Upper lobe of left lung (tissue), 6 donors: ENCODE results near the gene ICAM1. TPM values are rescaled to one million over a fixed set of nuclear protein-coding genes. Genes with fewer than 3 reads are reported as not detected.

Experiments
- ATAC-seq, 2 donors: fragments of 200-7000 bp; cut with Tn5 transposase; one replicate each; pipeline ENCODE4 v1.9.1; 2022; ENCODE audit warnings: mild to moderate bottlenecking in 2 of 2, moderate library complexity in 2 of 2; ENCODE audit not compliant: low FRiP score in 2 of 2
- DNase-seq, 2 donors: peaks; one replicate each; pipeline ENCODE4 v3.0.0-alpha.2; 2019 to 2020
- H3K27ac ChIP-seq, 4 donors: fragments of 200-600 bp; sonication (generic); one replicate each; pipeline ENCODE4 v1.5.1; 2016 to 2019
- H3K27me3 ChIP-seq, 4 donors: fragments of 200-600 bp; sonication (generic); one replicate each; pipeline ENCODE4 v1.5.1; 2017 to 2019
- H3K36me3 ChIP-seq, 4 donors: fragments of 200-600 bp; sonication (generic); one replicate each; pipeline ENCODE4 v1.5.1; 2016 to 2019
- H3K4me1 ChIP-seq, 4 donors: fragments of 200-600 bp; sonication (generic); one replicate each; pipeline ENCODE4 v1.5.1; 2018 to 2019
- H3K4me3 ChIP-seq, 4 donors: fragments of 200-600 bp; sonication (generic); one replicate each; pipeline ENCODE4 v1.5.1; 2017 to 2019; ENCODE audit warnings: mild to moderate bottlenecking in 2 of 4, moderate library complexity in 1 of 4
- H3K9me3 ChIP-seq, 4 donors: fragments of 200-600 bp; sonication (generic); one replicate each; pipeline ENCODE4 v1.5.1; 2018 to 2019
- CTCF ChIP-seq, 6 experiments: fragments of 450-650 bp in 4 of 6; fragments of 200-600 bp in 2 of 6; sonication (generic) in 2 of 6; IDR thresholded peaks; one replicate each; pipeline ENCODE4 v1.5.1; 2016 to 2019; ENCODE audit warnings: antibody characterized with exemption in 6 of 6
- EP300 ChIP-seq, 4 donors: sonication (generic); formaldehyde crosslinking; IDR thresholded peaks; one replicate each; pipeline ENCODE4 v1.5.1; 2017; ENCODE audit warnings: antibody characterized with exemption in 4 of 4, control low read depth in 2 of 4
- POLR2A ChIP-seq, 4 donors: fragments of 450-650 bp; IDR thresholded peaks; one replicate each; pipeline ENCODE4 v1.5.1; 2016 to 2017; ENCODE audit warnings: antibody characterized with exemption in 4 of 4, mild to moderate bottlenecking in 2 of 4
- POLR2AphosphoS5 ChIP-seq, 2 donors: sonication (generic); formaldehyde crosslinking; IDR thresholded peaks; one replicate each; pipeline ENCODE4 v1.5.1; 2017; ENCODE audit warnings: antibody characterized with exemption in 2 of 2
- WGBS, 2 donors: methylation state at CpG; one replicate each; pipeline ENCODE4 v1.1.5; 2017 to 2018; 5-methylcytosine and 5-hydroxymethylcytosine counted together
- total RNA-seq, 6 donors: library from RNA; depleted of rRNA in 4 of 6; stranded (reverse); fragments of >200 nt in 4 of 6; gene quantifications; one replicate each; pipeline versions ENCODE4 v1.1.0 to v1.2.1, GENCODE V29; 2016 to 2021
- donor health status: DM: no; HTN: no; CAD: no; lungs with moderate emphysema.
- donor health status: DM: no; HTN: yes; CAD: no; lungs with severe emphysema.

ICAM1 gene
- total RNA-seq, 6 donors from 2014 or later = 190 to 791 (median 356) TPM

GRCh38 chr19:10284960-10285278, 14.0 kb downstream of the ICAM1 start:
- no peaks in the 10 kb centered on the region for H3K9me3 ChIP-seq
- DNase-seq (peak in 1 of 2 donors; percentile 61), ATAC-seq (no peak)
- H3K36me3 ChIP-seq = peaks cover 21 to 62% (median 47%) of the 10 kb centered on the region in 4 donors
- H3K4me1 ChIP-seq = peaks cover 62 to 93% (median 84%) of the 10 kb centered on the region in 4 donors
- peak overlapping the region in 1 of 4 donors; percentile 34 for H3K4me3 ChIP-seq
- peaks cover 0 to 7% (median 5%) of the 10 kb centered on the region in 4 donors for H3K27me3 ChIP-seq
- peak overlapping the region; percentile 74 to 77 (median 75) for H3K27ac ChIP-seq
- WGBS, 2 donors = 90 to 92% methylated on average over 8 to 12 of the region's 13 CpGs
- TF ChIP-seq CTCF (IDR thresholded peaks at IDR 0.05) = no peak
- TF ChIP-seq POLR2A (IDR thresholded peaks at IDR 0.05) = no peak
- no peak for TF ChIP-seq POLR2AphosphoS5 (IDR thresholded peaks at IDR 0.05)
- TF ChIP-seq EP300 (IDR thresholded peaks at IDR 0.05) = no peak

GRCh38 chr19:10285393-10285792, 14.5 kb downstream of the ICAM1 start:
- WGBS, 2 donors = 76 to 85% methylated on average over 2 of the region's 4 CpGs
- H3K4me1 ChIP-seq = peaks cover 62 to 93% (median 85%) of the 10 kb centered on the region in 4 donors
- no peaks in the 10 kb centered on the region for H3K9me3 ChIP-seq
- peak overlapping the region in 1 of 4 donors; percentile 34 for H3K4me3 ChIP-seq
- DNase-seq (no peak), ATAC-seq (no peak)
- TF ChIP-seq EP300 (IDR thresholded peaks at IDR 0.05) = no peak
- no peak for TF ChIP-seq POLR2A (IDR thresholded peaks at IDR 0.05)
- TF ChIP-seq POLR2AphosphoS5 (IDR thresholded peaks at IDR 0.05) = no peak
- TF ChIP-seq CTCF (IDR thresholded peaks at IDR 0.05) = no peak
- H3K27ac ChIP-seq = peak overlapping the region in 3 of 4 donors; percentile 76 to 85 (median 77)
- H3K27me3 ChIP-seq = peaks cover 0 to 8% (median 6%) of the 10 kb centered on the region in 4 donors
- H3K36me3 ChIP-seq = peaks cover 21 to 57% (median 43%) of the 10 kb centered on the region in 4 donors

GRCh38 chr19:10286803-10287737, 16.1 kb downstream of the ICAM1 start, which contains the start of gene ICAM4:
Gene ICAM4 (plus strand): TSS chr19:10286955. CDS start chr19:10287013, 58 bp downstream.
- peak; percentile 31 to 58 for ATAC-seq
- no peaks in the 10 kb centered on the region for H3K9me3 ChIP-seq
- peaks cover 78 to 100% (median 99%) of the 10 kb centered on the region in 4 donors for H3K4me1 ChIP-seq
- peaks cover 0 to 13% (median 7%) of the 10 kb centered on the region in 4 donors for H3K27me3 ChIP-seq
- 0 to 7% methylated on average over 23 to 46 of the region's 59 CpGs for WGBS, 2 donors
- peak within 1 kb of the TSS in 3 of 4 donors; percentile 32 to 64 (median 43) for H3K4me3 ChIP-seq
- no peak for TF ChIP-seq CTCF (IDR thresholded peaks at IDR 0.05)
- TF ChIP-seq POLR2A (IDR thresholded peaks at IDR 0.05) = peak in 2 of 4 donors; percentile 35 to 56
- TF ChIP-seq POLR2AphosphoS5 (IDR thresholded peaks at IDR 0.05) = peak; percentile 55 to 58
- peak; percentile 80 to 91 for DNase-seq
- peak within 1 kb of the TSS; percentile 76 to 85 (median 78) for H3K27ac ChIP-seq
- H3K36me3 ChIP-seq = peaks cover 21 to 43% (median 36%) of the 10 kb centered on the region in 4 donors

- Histone ChIP-seq H3K4me1 (peaks cover 94 to 100% (median 99%) of the 10 kb centered on the region in 4 donors), H3K36me3 (peaks cover 15 to 26% (median 24%) of the 10 kb centered on the region in 4 donors), H3K27ac (peak overlapping the region; percentile 15 to 82 (median 46)), H3K27me3 (peaks cover 0 to 25% (median 15%) of the 10 kb centered on the region in 4 donors), H3K4me3 (peak overlapping the region in 3 of 4 donors; percentile 39 to 64 (median 54)), H3K9me3 (no peaks in the 10 kb centered on the region)
- DNase-seq (peak; percentile 68 to 90), ATAC-seq (no peak)
- TF ChIP-seq CTCF (IDR thresholded peaks at IDR 0.05) (no peak), POLR2A (IDR thresholded peaks at IDR 0.05) (no peak), POLR2AphosphoS5 (IDR thresholded peaks at IDR 0.05) (no peak), EP300 (IDR thresholded peaks at IDR 0.05) (no peak)
- 3% methylated on average over 8 to 22 of the region's 23 CpGs for WGBS, 2 donors
Observed at GRCh38 chr19:10288662-10289166, 17.8 kb downstream of the ICAM1 start.
